Stimulated activated CD8-positive, alpha-beta memory T cell treated with anti-CD3 and anti-CD28 coated beads, Interleukin-15, amount 100 ng/mL, for 48 hours (primary cell): Measurements from ENCODE around the gene RAB5A.
"Not testable (repeated sequence)": the region's sequence is repeated elsewhere in the genome, so short reads cannot be mapped to it uniquely, and the experiment has no call there.

ENCODE experiments used
- DNase-seq, 2 donors: peaks; one replicate each; pipeline ENCODE4 v3.0.0-alpha.2; 2020; ENCODE audit warnings: low read depth in 2 of 2

The RAB5A gene

GRCh38 chr3:19948226-19948591, 1.3 kb downstream of the RAB5A start:
- DNase-seq, result no peak

- no peak for DNase-seq
These were observed 3.4 kb downstream of the RAB5A start for GRCh38 chr3:19950316-19950715.

- DNase-seq, result no peak
These were observed 7.8 kb downstream of the RAB5A start for GRCh38 chr3:19954676-19955075.

GRCh38 chr3:19957354-19957753, 10.5 kb downstream of the RAB5A start:
- not testable (repeated sequence) for DNase-seq

GRCh38 chr3:19959505-19959904, 12.6 kb downstream of the RAB5A start:
- DNase-seq, result no peak

- DNase-seq, result no peak
These were observed 13.8 kb downstream of the RAB5A start for GRCh38 chr3:19960696-19961095.

GRCh38 chr3:19961960-19962359, 15.1 kb downstream of the RAB5A start:
- no peak for DNase-seq

GRCh38 chr3:19967208-19967607, 20.3 kb downstream of the RAB5A start:
- no peak for DNase-seq

- DNase-seq, result no peak
These were observed 20.9 kb downstream of the RAB5A start for GRCh38 chr3:19967812-19968211.

- DNase-seq, result no peak
These were observed 23.4 kb downstream of the RAB5A start for GRCh38 chr3:19970327-19970726.

- DNase-seq, result no peak
These were observed 25.2 kb downstream of the RAB5A start for GRCh38 chr3:19972054-19972453.

GRCh38 chr3:19988904-19989303, 42.0 kb downstream of the RAB5A start:
- DNase-seq, result not testable (repeated sequence)

GRCh38 chr3:19994796-19995195, 47.9 kb downstream of the RAB5A start:
- DNase-seq, result no peak

- no peak for DNase-seq
These were observed 50.6 kb downstream of the RAB5A start for GRCh38 chr3:19997502-19997901.

- no peak for DNase-seq
These were observed 55.0 kb downstream of the RAB5A start for GRCh38 chr3:20001932-20002331.

- DNase-seq, result no peak
These were observed 61.1 kb downstream of the RAB5A start for GRCh38 chr3:20007960-20008359.

- DNase-seq, result no peak
These were observed 61.7 kb downstream of the RAB5A start for GRCh38 chr3:20008646-20009045.

- DNase-seq, result no peak
These were observed 65.3 kb downstream of the RAB5A start, which contains the start of gene PP2D1 for GRCh38 chr3:20012164-20012563. PP2D1 (minus strand) TSS chr3:20012264; CDS start chr3:20012072, 192 bp downstream.

GRCh38 chr3:20013396-20013795, 66.5 kb downstream of the RAB5A start:
- no peak for DNase-seq

GRCh38 chr3:20015525-20015924, 68.6 kb downstream of the RAB5A start:
- no peak for DNase-seq

- DNase-seq, result not testable (repeated sequence)
These were observed 69.2 kb downstream of the RAB5A start for GRCh38 chr3:20016076-20016475.

GRCh38 chr3:20022954-20023622, 76.2 kb downstream of the RAB5A start:
- DNase-seq, result no peak

- no peak for DNase-seq
These were observed 76.9 kb downstream of the RAB5A start for GRCh38 chr3:20023623-20024405.
